Measurements from ENCODE around the gene LRP1B. TPM values are rescaled to one million over a fixed set of nuclear protein-coding genes. Genes with fewer than 3 reads are reported as not detected.

The LRP1B gene
- total RNA-seq, 4 donors from 2014 or later = 0.85 to 3.3 (median 1.1) TPM; not detected in 1

GRCh38 chr2:142014536-142014935 lies 116.3 kb downstream of the LRP1B start:
- TF ChIP-seq, protein P1, sequence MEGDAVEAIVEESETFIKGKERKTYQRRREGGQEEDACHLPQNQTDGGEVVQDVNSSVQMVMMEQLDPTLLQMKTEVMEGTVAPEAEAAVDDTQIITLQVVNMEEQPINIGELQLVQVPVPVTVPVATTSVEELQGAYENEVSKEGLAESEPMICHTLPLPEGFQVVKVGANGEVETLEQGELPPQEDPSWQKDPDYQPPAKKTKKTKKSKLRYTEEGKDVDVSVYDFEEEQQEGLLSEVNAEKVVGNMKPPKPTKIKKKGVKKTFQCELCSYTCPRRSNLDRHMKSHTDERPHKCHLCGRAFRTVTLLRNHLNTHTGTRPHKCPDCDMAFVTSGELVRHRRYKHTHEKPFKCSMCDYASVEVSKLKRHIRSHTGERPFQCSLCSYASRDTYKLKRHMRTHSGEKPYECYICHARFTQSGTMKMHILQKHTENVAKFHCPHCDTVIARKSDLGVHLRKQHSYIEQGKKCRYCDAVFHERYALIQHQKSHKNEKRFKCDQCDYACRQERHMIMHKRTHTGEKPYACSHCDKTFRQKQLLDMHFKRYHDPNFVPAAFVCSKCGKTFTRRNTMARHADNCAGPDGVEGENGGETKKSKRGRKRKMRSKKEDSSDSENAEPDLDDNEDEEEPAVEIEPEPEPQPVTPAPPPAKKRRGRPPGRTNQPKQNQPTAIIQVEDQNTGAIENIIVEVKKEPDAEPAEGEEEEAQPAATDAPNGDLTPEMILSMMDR (IDR thresholded peaks at IDR 0.05) = no peak
- TF ChIP-seq POLR2A (IDR thresholded peaks at IDR 0.05) = no peak
- Histone ChIP-seq H3K27me3 (no peaks in the 10 kb centered on the region), H3K27ac (no peak overlapping the region), H3K4me1 (no peaks in the 10 kb centered on the region), H3K36me3 (no peaks in the 10 kb centered on the region), H3K9me3 (no peaks in the 10 kb centered on the region), H3K4me3 (no peak overlapping the region)
- DNase-seq = no peak

DNA sequence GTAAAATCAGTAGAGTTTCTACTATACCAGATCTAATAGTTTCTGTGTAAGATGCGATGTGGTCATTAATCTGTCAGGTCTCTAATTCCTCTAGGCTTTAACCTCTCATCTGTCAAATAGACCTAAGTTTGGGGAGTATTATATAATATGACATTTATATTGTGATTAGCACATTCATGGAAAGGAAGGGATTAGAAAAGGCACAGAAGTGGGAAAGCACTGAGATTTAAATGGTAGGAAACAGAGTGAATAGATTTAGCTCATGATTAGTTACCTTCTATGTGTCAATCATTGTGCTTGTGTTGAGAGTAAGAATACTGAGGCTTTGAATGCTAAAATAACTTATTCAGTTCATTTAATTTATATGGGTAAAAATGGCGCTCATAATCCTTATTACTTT lies 118.0 kb downstream of the LRP1B start:
- Histone ChIP-seq H3K4me1 (no peaks in the 10 kb centered on the region), H3K9me3 (no peaks in the 10 kb centered on the region), H3K27me3 (no peaks in the 10 kb centered on the region), H3K27ac (no peak overlapping the region), H3K36me3 (no peaks in the 10 kb centered on the region), H3K4me3 (no peak overlapping the region)
- no peak for TF ChIP-seq POLR2A (IDR thresholded peaks at IDR 0.05)
- TF ChIP-seq, protein P1 (IDR thresholded peaks at IDR 0.05) = no peak
- no peak for DNase-seq

DNA sequence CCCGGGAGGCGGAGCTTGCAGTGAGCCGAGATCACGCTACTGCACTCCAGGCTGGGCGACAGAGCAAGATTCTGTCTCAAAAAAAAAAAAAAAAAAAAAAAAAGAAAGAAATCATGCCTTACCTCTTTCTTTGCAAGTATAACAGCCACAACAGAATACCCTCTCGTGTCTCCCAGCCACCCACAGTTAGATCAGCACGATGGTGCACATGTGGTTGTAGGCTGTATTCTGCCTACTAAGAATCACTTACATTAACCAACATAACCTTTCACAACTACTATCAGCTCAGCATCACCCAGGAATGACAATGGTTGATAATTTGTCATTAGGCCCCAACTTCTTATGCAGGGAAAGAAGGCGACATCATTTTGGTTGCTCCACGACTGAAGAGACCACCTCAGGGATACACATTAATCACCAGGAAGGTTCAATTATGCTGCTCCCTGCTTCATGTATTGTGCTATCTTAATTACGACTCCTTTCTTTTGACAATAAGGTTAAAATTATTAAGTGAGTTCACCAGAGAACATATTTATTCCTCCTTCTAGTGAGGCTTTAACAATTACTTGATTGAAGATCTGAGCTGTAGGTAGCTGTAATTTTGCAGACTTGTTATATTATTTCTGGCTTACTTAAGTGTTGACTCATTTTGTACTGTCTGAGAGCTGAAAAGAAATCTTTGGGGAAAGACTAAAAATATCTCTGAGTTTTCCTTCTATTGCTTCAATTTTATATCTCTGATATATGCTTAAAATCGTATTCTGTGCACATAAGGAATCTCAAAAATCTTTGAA lies 120.1 kb downstream of the LRP1B start:
- Histone ChIP-seq H3K27me3 (no peaks in the 10 kb centered on the region), H3K36me3 (no peaks in the 10 kb centered on the region), H3K4me1 (no peaks in the 10 kb centered on the region), H3K27ac (no peak overlapping the region), H3K9me3 (no peaks in the 10 kb centered on the region), H3K4me3 (no peak overlapping the region)
- TF ChIP-seq, protein P1 (IDR thresholded peaks at IDR 0.05) = no peak
- TF ChIP-seq POLR2A (IDR thresholded peaks at IDR 0.05) = no peak
- no peak for DNase-seq

DNA sequence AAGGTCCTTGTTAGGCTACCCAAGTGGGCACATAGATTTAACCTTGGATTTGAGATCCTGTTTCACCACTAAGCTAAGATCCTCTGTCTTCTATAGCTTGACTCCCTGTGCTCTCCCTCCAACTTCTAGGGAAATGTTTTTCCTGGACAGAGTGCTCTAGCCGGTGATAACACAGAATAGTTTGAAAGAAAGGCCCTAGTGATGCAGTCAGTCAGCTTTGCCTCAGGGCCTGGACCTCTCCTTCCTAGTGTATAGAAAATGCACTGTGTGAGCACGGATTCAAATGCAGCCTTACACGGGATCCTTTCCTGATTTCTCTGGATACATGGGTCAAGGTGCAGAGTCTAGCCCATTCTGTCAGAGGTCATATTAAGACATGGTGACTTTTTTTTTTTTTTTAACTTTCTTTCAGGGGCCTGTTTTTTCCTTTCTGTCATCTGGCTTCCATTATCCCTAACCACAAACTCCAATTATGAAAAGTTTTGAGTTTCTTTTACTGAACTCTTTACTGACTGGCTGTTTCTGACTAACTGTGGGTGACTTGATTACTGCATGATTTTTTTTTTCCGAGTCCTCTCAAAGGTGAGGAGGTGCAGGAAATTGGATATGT lies 122.6 kb downstream of the LRP1B start:
- TF ChIP-seq POLR2A (IDR thresholded peaks at IDR 0.05) = no peak
- TF ChIP-seq, protein P1 (IDR thresholded peaks at IDR 0.05) = no peak
- H3K4me3 ChIP-seq = no peak overlapping the region
- no peaks in the 10 kb centered on the region for H3K27me3 ChIP-seq
- H3K9me3 ChIP-seq = no peaks in the 10 kb centered on the region
- no peaks in the 10 kb centered on the region for H3K36me3 ChIP-seq
- DNase-seq = no peak
- no peak overlapping the region for H3K27ac ChIP-seq
- H3K4me1 ChIP-seq = no peaks in the 10 kb centered on the region

DNA sequence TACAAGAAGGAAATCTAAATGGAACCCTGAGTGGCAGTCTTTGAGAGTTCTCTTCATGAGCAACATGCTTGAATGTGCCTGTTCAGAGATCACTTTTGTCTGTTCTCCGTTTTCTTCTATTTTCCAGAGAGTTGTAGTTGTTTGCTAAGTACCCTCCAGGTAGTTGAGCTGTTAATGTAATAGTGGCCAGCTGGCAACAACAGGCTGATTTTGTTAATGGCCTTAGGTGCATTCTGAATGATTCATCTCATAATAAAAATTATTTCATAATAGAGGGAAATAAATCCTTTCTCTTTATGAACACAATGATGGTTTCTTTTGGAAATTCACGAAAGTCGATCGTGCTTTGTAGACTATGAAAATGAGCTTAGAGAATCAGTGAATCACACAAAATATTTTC lies 136.8 kb downstream of the LRP1B start:
- Histone ChIP-seq H3K4me3 (no peak overlapping the region), H3K9me3 (no peaks in the 10 kb centered on the region), H3K4me1 (no peaks in the 10 kb centered on the region), H3K27ac (no peak overlapping the region), H3K27me3 (no peaks in the 10 kb centered on the region), H3K36me3 (no peaks in the 10 kb centered on the region)
- TF ChIP-seq POLR2A (IDR thresholded peaks at IDR 0.05) = no peak
- TF ChIP-seq, protein P1 (IDR thresholded peaks at IDR 0.05) = no peak
- no peak for DNase-seq

Measured in Peyer's patch (tissue), 4 donors.